Transverse colon (tissue), 4 donors: ENCODE data around the gene ZNF738.

Experiments used
- CTCF ChIP-seq, 5 experiments: fragments of 200-600 bp in 3 of 5; fragments of 450-650 bp in 2 of 5; sonication (generic) in 3 of 5; IDR thresholded peaks; 1 replicate in 2 of 5; 2 replicates in 3 of 5; pipeline ENCODE4 v1.5.1; 2016 to 2017; ENCODE audit warnings: antibody characterized with exemption in 5 of 5, inconsistent platforms in 3 of 5, mild to moderate bottlenecking in 2 of 5, moderate library complexity in 1 of 5
- EP300 ChIP-seq: sonication (generic); formaldehyde crosslinking; IDR thresholded peaks from one replicate; pipeline ENCODE4 v1.6.1; 2017; ENCODE audit warnings: antibody characterized with exemption, low read depth
- POLR2A ChIP-seq: fragments of 450-650 bp; IDR thresholded peaks from one replicate; pipeline ENCODE4 v1.6.1; 2016; ENCODE audit warnings: antibody characterized with exemption, mild to moderate bottlenecking, moderate library complexity
- POLR2AphosphoS5 ChIP-seq, 3 donors: sonication (generic); formaldehyde crosslinking; IDR thresholded peaks; one replicate each; pipeline ENCODE4 v1.6.1; 2016; ENCODE audit warnings: antibody characterized with exemption in 3 of 3

- peak; percentile 23 for TF ChIP-seq POLR2A
- no peak for TF ChIP-seq EP300
- no peak for TF ChIP-seq CTCF (IDR thresholded peaks at IDR 0.05)
- TF ChIP-seq POLR2AphosphoS5 (IDR thresholded peaks at IDR 0.05), result peak; percentile 46 to 64 (median 47)
These were observed at the start of gene ZNF738 for GRCh38 chr19:21358768-21359451.
